Small intestine (tissue), 7 donors: Measurements from ENCODE around the gene RBBP8NL. TPM values are rescaled to one million over a fixed set of nuclear protein-coding genes. Genes with fewer than 3 reads are reported as not detected.
A peak's percentile ranks its signal among the peaks of the same experiment; 100 is the strongest.

Experiments
- DNase-seq, 2 donors: peaks; one replicate each; pipeline versions ENCODE4 v3.0.0 to v3.0.0-alpha.2; 2013
- FAIRE-seq: peaks from 2 replicates; lab custom pipeline; 2012; peaks lifted over from hg19 to GRCh38; lab: Jason Lieb, UNC
- H3K27ac ChIP-seq, 3 donors: one replicate each; pipeline ENCODE4 v1.5.1; 2013; ENCODE audit warnings: low read length in 2 of 3, mild to moderate bottlenecking in 2 of 3, control low read depth in 1 of 3, inconsistent platforms in 1 of 3, low read depth in 1 of 3, moderate library complexity in 1 of 3
- H3K27me3 ChIP-seq, 3 donors: one replicate each; pipeline ENCODE4 v1.6.1; 2013; ENCODE audit warnings: low read length in 3 of 3, inconsistent platforms in 1 of 3; ENCODE audit not compliant: control insufficient read depth in 3 of 3, insufficient read depth in 3 of 3
- H3K36me3 ChIP-seq, 3 donors: one replicate each; pipeline ENCODE4 v1.6.1; 2013; ENCODE audit warnings: low read length in 3 of 3, inconsistent platforms in 1 of 3, low read depth in 1 of 3, mild to moderate bottlenecking in 1 of 3, moderate library complexity in 1 of 3; ENCODE audit not compliant: control insufficient read depth in 3 of 3, insufficient read depth in 2 of 3
- H3K4me1 ChIP-seq, 3 donors: one replicate each; pipeline ENCODE4 v1.6.1; 2013; ENCODE audit warnings: low read length in 2 of 3, inconsistent platforms in 1 of 3, low read depth in 1 of 3, mild to moderate bottlenecking in 1 of 3, moderate library complexity in 1 of 3; ENCODE audit not compliant: control insufficient read depth in 3 of 3, insufficient read depth in 2 of 3
- H3K4me3 ChIP-seq, 3 donors: one replicate each; pipeline ENCODE4 v1.5.1; 2013; ENCODE audit warnings: low read length in 3 of 3, control low read depth in 1 of 3, inconsistent platforms in 1 of 3, low read depth in 1 of 3, mild to moderate bottlenecking in 1 of 3, moderate library complexity in 1 of 3
- H3K9me3 ChIP-seq, 2 donors: one replicate each; pipeline ENCODE4 v1.6.1; 2013; ENCODE audit warnings: low read depth in 1 of 2, low read length in 1 of 2; ENCODE audit not compliant: control insufficient read depth in 2 of 2, insufficient read depth in 1 of 2
- WGBS, 3 donors: extraction: QIAGEN DNeasy Blood & Tissue Kit; methylation state at CpG; one replicate each; pipeline ENCODE4 v1.1.7; 2013; 5-methylcytosine and 5-hydroxymethylcytosine counted together
- polyA plus RNA-seq, 4 donors: library from polyadenylated mRNA; stranded (reverse) in 3 of 4; unstranded in 1 of 4; fragments of 200-250 nt in 3 of 4; fragments of 120-200 nt in 1 of 4; gene quantifications; one replicate each; pipeline versions ENCODE4 v1.2.1 to v1.2.3, GENCODE V29; 2013
- donor health status: healthy with polysubstance abuse.
- donor health status: control.
- donor health status: control.
- donor health status: Bipolar disorder and iron deficiency.
- donor health status: healthy.

RBBP8NL gene
- polyA plus RNA-seq, 4 donors, result 8.0 to 28.0 (median 13.5) TPM

- no peak overlapping the region for H3K4me3 ChIP-seq
- no peaks in the 10 kb centered on the region for H3K36me3 ChIP-seq
- H3K27ac ChIP-seq, result no peak overlapping the region
- peaks cover 0 to 4% of the 10 kb centered on the region in 2 donors for H3K9me3 ChIP-seq
- H3K4me1 ChIP-seq, result peaks cover 0 to 56% (median 13%) of the 10 kb centered on the region in 3 donors
- no peaks in the 10 kb centered on the region for H3K27me3 ChIP-seq
- no peak for FAIRE-seq
- no peak for DNase-seq
- WGBS, 3 donors, result 82 to 96% (median 90%) methylated on average over 3 of the region's 3 CpGs
Observed at GRCh38 chr20:62451970-62452369, 24.6 kb upstream of the RBBP8NL start.

DNA sequence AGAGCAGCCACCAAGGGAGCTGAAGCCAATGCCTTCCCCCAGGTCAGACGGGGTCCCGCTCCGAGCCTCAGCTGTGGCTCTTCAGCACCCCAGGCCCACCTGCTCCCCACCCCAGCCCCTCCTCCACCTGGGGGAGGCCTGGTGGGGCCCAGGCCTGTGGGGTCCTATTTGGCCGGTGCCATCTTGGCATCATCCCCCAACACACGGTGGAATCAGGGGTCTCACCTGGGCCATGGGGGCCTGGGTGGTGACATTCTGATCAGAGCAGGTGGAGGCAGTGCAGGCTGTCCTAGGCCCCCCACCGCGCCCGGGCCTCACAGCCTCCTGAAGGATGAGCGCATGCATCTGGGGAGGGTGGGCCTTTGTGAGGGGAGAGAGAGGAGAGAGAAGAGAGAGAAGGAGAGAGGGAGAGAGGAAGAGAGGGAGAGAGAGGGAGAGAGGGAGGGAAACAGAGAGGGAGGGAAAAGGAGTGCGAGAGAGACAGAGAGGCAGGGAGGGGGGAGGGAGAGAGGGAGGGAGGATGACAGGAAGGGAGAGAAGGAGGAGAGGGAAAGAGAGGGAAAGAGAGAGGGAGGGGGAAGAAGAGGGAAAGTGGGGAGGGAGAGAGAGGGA is 23.9 kb upstream of the RBBP8NL start:
- Histone ChIP-seq H3K4me3 (no peak overlapping the region), H3K27ac (peak overlapping the region in 1 of 3 donors; percentile 90), H3K27me3 (no peaks in the 10 kb centered on the region), H3K4me1 (peaks cover 0 to 63% (median 13%) of the 10 kb centered on the region in 3 donors), H3K36me3 (no peaks in the 10 kb centered on the region), H3K9me3 (peaks cover 0 to 4% of the 10 kb centered on the region in 2 donors)
- DNase-seq, result no peak
- WGBS, 3 donors, result 78 to 85% (median 82%) methylated on average over 10 of the region's 10 CpGs
- no peak for FAIRE-seq

DNA sequence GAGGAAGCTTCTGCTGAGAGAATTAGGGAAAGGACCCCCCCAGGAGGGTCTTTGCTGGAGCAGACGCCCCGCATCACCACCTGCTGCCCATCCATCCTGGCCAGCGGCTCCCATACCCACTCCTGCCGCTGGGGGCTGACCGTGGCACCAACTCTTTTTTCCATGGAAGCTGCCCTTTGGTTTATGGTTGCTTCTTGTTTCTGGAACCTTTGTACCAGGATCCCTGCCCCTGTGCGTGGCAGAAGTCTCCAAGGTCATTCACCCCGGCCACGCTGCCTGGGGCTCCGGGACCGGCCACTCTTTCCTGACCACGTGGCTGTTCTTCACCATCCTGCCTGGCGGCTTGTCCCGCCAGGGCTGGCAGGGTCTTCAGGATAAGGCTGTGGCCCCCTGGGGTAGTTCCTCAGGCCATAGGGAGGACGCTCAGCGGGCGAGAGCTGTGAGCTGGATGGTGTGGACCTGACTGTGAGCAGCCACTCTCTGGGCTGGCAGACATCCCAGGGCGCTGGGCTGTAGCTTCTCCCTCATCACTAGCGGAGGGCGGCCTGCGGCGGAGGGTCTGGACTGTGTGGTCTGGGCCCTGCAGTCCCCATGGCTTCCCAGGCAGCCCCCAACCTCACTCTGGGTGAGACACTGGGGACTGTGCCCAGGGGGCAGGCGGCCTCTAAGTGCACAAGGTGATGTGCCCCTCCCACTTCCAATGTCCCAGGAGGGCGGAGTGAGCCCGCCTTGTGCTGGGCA is 22.8 kb upstream of the RBBP8NL start:
- Histone ChIP-seq H3K27me3 (no peaks in the 10 kb centered on the region), H3K36me3 (no peaks in the 10 kb centered on the region), H3K9me3 (peaks cover 0 to 4% of the 10 kb centered on the region in 2 donors), H3K4me3 (no peak overlapping the region), H3K27ac (peak overlapping the region in 2 of 3 donors; percentile 74 to 90), H3K4me1 (peaks cover 0 to 61% (median 13%) of the 10 kb centered on the region in 3 donors)
- FAIRE-seq (no peak), DNase-seq (peak; percentile 86 to 92)
- 22 to 57% (median 39%) methylated on average over 24 of the region's 24 CpGs for WGBS, 3 donors

DNA sequence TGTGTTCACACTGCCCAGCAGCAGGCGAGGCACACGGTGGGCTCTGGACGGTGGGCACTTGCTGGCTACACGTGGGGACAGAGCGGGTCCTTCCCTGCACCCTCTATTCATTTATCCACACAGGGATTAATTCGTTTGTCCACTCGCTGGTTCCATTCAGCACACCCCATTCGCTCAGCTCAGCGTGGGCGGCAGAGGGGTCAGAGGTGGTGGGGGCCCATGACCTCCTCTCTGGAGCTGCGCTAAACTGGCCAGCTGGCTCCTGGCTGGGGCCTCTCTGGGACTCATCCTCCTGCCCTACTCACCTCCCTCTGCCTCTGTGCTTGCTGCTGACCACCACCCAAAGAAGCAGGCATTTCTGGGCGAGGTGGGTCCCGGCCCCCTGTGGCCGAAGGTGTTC is 21.4 kb upstream of the RBBP8NL start:
- Histone ChIP-seq H3K9me3 (peaks cover 0 to 4% of the 10 kb centered on the region in 2 donors), H3K27ac (no peak overlapping the region), H3K4me3 (no peak overlapping the region), H3K36me3 (no peaks in the 10 kb centered on the region), H3K27me3 (no peaks in the 10 kb centered on the region), H3K4me1 (peaks cover 0 to 57% (median 13%) of the 10 kb centered on the region in 3 donors)
- FAIRE-seq (no peak), DNase-seq (no peak)
- 79 to 86% (median 84%) methylated on average over 14 of the region's 14 CpGs for WGBS, 3 donors

DNA sequence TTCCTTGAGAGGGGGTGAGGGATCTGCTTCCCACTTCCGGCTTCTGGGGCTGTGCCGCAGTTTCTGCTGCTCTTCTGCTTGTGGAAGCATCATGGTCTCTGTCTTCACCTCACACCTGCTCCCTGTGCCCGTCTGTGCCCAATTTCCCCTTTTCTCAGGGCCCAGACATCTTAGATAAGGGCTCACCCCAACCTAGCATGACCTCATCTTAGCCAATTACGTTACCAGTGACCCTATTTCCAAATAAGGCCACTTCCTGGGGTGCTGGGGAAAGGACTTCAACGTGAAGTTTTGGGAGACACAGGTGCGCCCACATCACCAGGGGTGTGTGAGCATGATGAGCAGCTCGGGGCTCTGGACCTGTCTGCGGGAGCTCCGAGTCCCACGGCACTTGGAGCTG is 20.7 kb upstream of the RBBP8NL start:
- 70 to 75% (median 72%) methylated on average over 10 of the region's 10 CpGs for WGBS, 3 donors
- no peak for DNase-seq
- H3K27me3 ChIP-seq, result no peaks in the 10 kb centered on the region
- H3K36me3 ChIP-seq, result no peaks in the 10 kb centered on the region
- peaks cover 0 to 4% of the 10 kb centered on the region in 2 donors for H3K9me3 ChIP-seq
- no peak overlapping the region for H3K27ac ChIP-seq
- H3K4me1 ChIP-seq, result peaks cover 0 to 55% (median 13%) of the 10 kb centered on the region in 3 donors
- H3K4me3 ChIP-seq, result no peak overlapping the region
- FAIRE-seq, result no peak

- 83 to 87% (median 86%) methylated on average over 43 to 44 of the region's 44 CpGs for WGBS, 3 donors
- no peak for FAIRE-seq
- no peak for DNase-seq
- no peaks in the 10 kb centered on the region for H3K27me3 ChIP-seq
- no peaks in the 10 kb centered on the region for H3K36me3 ChIP-seq
- H3K4me3 ChIP-seq, result no peak overlapping the region
- peaks cover 0 to 4% of the 10 kb centered on the region in 2 donors for H3K9me3 ChIP-seq
- H3K4me1 ChIP-seq, result peaks cover 0 to 46% (median 11%) of the 10 kb centered on the region in 3 donors
- H3K27ac ChIP-seq, result no peak overlapping the region
Observed at GRCh38 chr20:62446888-62447869, 19.8 kb upstream of the RBBP8NL start.

- Histone ChIP-seq H3K36me3 (no peaks in the 10 kb centered on the region), H3K4me3 (no peak overlapping the region), H3K27me3 (no peaks in the 10 kb centered on the region), H3K9me3 (peaks cover 0 to 4% of the 10 kb centered on the region in 2 donors), H3K27ac (no peak overlapping the region), H3K4me1 (peaks cover 0 to 43% (median 11%) of the 10 kb centered on the region in 3 donors)
- WGBS, 3 donors, result 33 to 42% (median 35%) methylated on average over 11 to 12 of the region's 12 CpGs
- DNase-seq (no peak), FAIRE-seq (no peak)
Observed at GRCh38 chr20:62446481-62446880, 19.1 kb upstream of the RBBP8NL start.
